NCI-H146 treated with DMSO at 0.1 percent for 48 hours (cell line): ENCODE measurements around the gene DLX6.

Experiments used
- DNase-seq: peaks from one replicate; lab custom pipeline; 2025; ENCODE audit not compliant: unreplicated experiment; lab: John Stamatoyannopoulos, UW

Gene DLX6

DNA sequence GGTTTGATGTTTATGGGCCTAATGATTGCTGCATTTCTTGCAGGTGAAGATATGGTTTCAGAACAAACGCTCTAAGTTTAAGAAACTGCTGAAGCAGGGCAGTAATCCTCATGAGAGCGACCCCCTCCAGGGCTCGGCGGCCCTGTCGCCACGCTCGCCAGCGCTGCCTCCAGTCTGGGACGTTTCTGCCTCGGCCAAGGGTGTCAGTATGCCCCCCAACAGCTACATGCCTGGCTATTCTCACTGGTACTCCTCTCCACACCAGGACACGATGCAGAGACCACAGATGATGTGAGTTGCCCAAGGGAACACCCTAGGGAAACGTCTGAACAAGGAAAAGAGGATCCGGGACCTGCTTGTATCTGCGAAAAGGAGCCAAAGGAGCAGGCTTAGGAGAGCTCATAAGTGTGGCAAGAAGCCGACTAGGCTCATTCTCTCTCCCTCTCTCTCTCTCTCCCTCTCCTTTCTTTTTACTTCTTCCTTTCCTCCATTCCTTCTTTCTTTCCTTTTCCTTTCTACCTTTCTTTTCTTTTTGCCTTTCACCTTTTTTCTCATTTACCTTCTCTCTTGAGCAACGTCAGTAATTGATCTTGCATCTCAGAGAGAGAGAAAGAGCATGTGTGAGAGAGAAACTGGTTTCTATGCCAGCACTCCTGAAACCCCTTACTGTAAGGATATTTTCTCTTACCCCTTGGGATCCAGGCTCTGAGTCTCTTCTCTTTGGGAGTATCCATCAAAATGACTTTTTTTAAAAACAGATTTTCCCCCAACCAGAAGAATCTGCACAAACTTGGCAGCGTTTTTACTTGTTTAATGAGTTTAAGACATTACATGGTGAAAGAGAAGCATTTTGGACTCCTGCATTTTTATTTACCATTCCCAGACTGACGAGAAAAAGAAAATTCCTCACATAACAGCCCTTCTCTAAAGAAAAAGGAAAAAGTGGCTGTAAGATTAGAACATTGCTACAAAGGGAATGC is 4.7 kb downstream of the DLX6 start:
- no peak for DNase-seq

DNA sequence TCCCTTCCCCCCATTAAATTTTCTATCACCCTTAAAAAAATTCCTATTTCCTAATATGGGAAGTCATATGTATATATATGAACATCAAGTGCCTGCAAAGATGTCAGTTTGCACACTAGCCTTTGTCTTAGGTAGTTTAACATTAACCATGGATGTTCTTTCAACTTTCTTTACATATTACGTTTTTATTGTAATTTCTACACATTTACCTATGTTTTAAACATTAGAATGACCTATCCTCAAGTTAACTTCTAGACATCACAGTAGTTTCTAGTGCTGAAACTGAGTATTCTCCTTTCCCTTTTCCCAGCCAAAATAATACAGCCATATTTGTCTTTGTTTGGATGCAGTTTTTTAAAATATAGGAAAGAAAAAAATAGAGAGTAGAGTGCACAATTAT is 5.8 kb downstream of the DLX6 start:
- DNase-seq, result no peak

DNA sequence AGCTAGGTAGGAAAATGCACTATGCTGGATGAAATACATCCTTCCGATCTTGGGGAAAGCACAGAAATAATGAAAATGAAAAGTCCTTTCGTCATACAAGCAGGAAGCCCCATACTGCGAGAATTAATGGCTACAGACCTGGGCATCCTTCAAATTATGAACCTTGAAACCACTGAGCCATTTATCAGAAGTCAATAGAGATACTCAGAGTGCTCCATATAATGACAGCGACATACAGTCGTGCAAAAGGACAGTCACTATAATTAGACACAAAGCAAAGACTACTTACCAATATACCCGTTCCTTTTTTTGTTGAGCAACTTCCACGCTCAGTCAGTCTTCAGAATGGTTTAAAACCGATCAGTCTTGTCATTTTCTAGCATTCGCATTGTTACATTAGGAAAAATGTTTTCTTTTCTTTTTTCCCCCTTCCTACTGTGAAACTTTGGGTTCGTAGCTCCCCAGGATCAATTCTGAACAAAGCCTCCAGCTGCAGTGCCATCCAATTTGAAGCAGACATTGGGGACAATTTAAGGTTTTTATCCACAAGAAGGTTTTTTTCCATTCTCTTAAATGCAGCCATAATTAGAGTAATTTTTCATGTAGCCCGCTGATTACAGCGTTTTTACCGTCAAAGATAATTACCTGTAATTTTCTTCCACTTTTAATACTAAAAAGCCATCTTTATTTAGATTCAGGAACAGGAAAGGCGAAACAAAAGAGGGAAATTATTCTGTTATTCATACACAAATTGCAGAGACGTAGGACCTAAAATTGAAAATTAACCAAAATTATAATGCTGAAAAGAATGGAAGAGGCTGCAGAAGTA is 6.4 kb downstream of the DLX6 start:
- DNase-seq, result peak; percentile 97

DNA sequence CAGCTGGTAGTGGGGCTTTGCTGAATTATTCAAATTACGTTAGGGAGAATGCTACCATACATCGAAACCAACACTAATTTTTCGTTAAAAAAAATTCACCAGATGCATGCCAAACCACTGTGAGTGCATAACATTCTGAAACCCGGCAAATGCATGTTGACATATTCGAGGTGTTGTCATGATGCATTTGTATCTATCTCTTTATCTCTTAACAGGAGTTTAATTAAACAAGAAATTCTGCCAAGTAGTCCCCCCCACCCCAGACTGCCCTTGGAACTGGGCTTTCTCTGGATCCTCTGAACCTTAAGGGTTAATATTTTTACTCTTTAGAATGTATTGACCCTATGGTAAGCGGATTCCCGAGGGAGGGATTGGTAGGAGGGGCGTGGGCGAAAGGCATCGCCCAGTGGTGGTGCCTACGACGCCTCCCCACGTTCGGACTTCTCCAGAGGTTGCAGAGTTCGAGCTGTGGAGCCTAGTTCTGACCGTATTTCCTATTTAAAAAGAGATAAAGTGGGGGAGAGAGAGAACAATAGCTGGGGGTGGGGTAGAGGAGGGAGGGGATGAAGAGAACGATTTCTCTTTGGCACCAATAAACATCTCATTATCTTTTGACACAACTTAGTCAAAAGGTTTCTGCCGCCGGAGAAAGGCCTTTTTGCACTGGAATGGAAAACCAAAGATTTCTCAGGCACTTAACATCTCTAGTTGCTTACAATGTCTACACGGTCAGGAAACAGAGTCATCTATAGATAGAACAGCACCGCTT is 7.2 kb downstream of the DLX6 start:
- DNase-seq, result peak; percentile 68

DNA sequence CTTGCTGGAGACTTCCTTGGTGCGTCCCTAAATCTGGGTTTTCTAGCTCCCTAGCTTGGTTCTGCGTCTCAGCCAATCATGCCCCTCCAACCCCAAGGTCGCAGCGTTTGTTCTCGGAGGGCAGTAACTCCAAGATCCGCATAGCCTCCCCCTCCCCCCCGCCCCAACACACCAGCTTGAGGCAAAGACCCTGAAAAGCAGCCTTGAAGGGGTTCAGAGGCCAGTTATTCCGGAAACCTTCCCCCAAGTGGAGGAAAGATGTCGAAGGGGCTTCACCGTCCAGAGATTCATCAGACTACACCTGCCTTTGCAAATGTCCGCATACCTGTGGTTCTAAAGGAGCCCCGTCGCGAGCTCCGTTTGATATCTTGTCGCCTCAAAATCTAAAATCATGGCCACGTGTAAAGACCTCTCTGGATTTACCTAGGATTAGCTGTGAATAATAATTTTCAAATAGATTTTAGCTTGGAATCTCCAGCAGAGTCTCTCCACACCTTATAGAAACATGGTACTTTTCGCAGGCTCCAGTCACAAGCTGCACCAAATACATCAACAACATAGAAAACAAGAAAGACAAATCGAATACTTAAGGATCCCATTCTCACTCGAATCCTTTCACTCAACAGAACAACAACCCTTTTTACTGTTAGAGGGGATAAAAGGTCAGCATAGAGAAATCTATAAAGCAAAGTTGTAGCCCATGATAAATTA is 7.9 kb downstream of the DLX6 start:
- DNase-seq, result no peak

DNA sequence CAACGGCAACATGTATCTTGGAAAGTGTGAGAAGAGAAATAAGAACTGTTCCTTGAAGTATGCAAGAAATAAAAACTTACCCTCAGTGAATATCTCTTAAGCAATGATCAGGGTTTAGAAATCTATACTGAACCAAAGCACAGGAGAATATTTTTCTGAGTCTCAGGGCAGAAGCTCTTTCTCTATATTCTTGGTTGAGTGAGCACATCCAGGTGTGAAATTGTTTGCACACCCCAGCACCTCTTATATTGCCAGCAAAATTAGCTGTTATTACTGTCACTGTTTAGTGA is 8.4 kb downstream of the DLX6 start:
- DNase-seq, result no peak

DNA sequence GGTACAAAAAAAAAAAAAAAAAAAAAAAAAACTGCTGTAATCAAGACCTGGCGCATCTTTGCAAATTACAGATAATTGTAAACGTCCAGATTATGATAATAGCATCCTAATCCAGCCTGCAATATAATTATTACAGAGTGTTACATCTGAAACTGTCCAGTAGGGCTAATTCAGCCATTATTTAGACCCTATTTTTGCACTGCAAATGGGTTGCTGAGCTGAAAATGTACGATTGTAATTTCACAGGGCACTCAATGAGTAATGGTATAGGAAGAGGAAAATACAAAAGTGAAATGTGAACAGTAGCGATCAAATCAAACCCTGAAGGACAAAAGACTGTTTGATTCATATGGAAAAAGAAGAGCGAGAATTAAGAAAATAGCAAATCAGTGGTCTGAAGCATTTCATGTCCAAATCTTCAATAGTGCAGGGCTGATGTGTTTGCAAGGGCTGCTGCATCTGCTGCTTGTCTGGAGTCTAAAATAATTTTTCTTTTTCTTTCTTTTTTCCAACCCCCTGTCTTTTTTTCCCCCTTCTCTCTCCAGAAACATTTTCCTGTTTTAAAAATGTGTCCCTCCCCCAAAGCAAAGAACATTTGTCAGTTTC is 8.9 kb downstream of the DLX6 start:
- peak; percentile 91 for DNase-seq

DNA sequence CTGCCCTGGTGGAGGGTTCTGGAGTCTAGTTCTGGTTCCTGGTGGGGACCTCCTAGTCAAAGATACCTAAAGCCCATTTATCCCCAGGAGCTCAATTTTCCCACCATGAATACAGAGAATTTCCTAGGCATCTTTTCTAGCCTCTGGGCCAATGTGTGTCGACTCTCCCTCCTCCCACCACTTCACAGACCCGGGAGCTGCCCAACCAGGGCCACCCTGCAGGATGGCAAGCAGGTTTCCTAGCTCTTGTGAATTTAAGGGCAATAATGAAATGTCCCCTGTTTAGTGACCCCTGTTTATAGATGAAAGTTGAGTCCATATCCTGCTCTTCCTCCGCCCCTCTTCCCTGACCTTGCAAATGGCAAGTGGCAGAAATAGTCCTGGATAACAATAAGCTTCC is 9.9 kb downstream of the DLX6 start:
- DNase-seq, result peak; percentile 79

DNA sequence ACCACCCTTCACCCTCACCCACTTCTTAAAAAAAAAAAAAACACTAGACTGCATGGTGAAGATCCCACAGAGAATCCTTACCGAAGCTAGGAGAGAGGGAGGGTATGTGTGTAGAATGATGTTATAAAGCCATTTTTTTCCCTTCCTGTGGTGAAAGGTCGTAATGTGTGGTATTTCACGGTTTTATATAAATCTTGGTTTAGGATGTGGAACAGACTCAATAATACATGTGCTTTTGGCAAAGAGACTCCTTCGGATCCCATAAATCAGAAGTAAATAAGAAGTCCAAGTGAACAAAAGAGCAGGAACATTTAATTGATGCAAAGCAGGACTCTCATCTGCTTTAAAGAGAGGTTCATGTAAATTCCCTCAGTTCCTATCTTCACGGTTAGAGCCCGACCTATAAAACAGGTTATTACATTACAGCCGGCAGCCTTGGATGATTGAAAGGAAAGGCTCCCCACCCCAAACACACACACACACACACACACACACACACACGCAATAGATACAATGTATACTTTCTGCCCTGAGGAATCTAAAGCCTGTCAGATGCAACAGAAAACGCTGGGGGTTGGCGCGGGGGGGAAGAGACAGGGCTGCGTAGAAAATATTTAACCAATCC is 10.5 kb downstream of the DLX6 start:
- DNase-seq, result peak; percentile 91

DNA sequence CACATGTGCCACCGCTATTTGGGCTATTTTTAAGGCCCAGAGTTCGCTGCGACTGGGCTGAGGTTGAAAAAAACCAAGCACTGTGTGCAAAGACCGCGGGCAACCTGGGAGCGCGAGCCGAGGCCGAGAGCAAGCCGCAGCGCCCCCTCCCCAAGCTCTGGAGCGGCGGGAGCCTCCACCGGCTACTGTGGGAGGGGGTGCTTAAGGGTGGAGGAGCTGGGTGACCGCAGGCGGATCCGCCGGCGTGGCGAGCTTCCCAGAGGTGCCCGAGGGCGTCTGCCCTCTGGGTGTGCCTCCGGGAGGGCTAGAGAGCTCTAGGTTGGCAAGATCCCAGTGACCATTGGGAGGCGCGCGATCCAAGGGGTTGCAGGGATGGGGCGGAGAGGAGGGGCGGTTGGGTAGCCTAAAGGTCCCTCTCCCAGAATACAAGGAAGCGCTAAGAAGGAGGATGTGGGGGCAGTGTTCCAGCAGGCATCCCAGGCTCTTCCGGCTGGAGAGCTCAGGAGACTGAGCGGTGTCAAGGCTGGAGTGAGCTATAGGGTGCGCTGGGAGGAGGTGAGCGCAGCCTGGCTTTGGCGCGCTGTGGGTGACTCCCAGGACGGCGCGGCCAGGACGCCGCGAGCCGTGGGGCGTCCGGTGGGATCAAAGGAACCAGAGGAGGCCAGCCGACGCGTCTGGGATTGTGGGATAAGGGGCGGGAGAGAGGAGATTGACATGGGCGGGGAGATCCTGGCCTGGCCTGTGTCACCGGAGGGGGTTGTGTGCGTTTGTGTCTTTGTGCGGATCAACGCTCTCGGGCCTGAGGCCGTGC is 11.2 kb downstream of the DLX6 start:
- peak; percentile 91 for DNase-seq

DNA sequence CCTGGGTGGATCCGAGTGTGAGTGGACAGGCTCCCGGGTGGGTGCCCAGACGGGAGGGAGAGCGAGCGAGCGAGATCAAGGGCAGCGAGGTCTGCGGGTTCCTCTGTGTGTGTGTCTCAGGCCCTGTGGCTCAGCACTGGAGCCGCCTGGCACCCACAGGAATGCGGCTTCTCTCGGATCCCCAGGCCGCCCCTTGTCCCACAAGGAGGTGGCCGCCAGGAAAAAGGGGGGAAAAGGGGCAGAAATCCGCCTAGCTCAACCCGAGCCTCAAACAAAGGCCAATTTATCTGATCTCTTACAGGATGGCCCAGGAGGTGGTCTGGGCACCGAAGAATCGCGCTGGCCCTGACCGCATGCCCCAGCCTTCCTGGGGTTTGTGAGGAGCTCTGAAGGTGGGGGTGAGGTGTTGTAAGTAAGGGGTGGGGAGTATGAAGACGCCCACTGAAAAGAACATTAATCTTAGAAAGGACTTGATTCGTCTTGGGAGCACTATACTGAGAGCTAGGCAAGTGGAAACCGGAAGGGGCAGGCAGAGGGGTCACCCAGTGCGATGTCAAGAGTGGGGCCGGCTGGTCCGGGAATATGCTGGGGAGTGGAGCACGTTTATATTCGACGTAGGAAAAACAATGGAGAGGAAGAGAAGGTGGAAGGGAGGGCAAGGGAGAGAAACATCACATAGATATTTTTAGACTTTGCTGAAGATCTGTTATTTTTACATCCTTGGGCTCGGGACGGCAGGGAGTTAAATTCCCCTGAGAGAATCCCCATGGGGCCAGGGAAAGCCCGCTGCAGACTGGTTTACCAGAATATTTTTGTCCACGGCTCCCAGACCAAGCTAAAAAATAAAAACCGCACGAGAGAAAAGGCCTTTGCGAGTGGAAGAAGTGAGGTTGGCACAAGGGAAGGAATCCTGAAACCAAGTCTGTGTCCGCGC is 12.1 kb downstream of the DLX6 start:
- peak; percentile 67 for DNase-seq

DNA sequence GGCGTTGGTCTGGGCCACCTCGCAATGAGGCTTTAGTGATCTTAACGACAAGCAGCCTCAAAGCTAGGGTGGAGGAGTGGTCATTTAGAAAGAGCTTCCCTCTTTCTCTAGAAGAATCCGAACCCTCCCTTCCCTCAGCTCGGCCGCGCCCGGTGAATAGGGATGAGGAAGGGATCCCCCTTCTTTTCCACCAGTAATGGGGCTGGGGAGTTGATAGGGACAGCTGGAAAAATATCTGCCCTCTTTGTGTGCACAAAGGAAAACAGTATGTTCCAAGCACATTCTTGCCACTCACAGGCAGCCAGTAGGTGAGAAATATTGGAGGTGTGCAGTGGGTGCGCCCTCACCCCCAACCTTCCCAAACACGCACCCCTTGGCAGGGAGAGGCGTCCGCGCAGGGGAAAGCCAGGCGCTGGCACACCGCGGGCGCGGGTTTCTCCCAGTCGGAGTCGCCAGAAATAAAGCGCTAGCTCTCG is 12.8 kb downstream of the DLX6 start:
- DNase-seq, result peak; percentile 52

DNA sequence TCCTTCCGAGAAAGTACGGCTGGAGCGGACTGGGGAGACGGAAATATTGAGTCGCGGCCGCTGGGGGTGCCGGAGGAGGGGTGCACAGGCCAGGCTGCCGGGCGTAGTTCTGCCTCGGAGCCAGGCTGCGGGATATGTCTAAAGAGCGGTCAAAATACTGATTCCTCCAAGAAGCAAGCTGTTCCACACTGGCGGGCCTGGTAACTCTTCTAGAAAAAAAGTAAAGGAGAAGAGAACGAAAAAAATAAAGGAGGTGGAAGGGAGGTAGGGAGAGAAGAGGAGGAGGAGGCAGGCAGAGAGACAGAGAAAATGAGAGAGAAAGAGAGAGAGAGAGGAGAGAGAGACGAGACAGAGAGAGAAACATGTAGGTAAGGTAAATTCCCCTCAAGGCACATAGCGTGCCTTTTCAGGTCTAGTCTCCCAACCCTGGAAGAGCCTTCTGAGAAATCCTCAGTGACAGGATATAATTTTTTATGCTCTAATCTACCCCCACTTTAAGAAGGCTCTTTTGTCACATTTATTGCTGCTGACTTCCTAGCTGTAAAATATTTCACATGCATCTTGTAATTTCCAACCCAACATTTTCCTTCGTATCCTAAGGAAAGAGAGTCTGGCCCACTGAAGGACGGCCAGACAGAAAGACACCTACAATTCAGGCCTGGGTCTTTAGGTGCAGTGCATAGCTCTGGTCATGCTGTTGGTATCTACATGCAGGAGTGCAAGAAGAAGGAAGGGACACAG is 13.6 kb downstream of the DLX6 start:
- DNase-seq, result peak; percentile 41

DNA sequence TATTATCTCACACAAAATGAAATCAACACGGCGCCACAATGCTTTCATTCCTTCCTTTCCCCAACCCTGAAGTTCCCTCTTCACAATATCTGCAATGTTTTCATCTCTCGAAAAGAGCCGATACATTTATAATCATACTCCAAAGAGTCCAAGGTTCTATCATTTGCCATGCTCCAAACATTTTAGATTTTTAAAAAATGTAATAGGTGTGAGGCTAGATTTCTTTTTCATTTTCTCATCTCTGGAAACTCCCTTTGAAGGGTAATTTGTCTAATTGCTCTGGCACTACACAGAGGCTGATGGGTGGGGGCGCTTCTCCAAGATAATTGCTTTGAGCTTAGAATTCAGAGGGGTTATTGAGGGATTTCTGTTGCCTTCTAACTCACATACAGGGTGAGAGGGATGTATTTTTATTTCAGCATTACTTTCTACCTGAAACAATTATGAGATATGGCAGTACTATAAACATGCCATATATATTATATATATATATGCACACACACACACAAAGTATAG is 14.4 kb downstream of the DLX6 start:
- DNase-seq, result peak; percentile 75

DNA sequence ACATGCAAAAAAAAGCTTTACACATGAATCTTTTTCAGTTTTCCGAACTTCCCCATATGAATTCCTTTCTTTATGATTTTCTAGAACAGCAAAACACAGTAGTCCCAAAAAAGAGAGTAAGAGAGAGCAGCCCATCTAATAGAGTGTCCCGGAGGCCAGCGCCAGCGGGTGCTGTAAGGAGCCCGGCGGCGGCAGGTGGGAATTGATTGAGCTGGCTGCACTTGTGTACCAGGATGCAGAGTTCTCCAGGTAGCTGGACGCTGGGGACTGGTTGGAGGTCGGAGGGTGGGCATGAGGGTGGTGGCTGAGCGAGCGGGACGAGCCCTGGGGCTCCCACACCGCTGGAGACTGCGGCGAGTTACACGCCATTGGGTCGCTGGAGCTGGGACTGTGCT is 15.2 kb downstream of the DLX6 start:
- DNase-seq, result peak; percentile 66

DNA sequence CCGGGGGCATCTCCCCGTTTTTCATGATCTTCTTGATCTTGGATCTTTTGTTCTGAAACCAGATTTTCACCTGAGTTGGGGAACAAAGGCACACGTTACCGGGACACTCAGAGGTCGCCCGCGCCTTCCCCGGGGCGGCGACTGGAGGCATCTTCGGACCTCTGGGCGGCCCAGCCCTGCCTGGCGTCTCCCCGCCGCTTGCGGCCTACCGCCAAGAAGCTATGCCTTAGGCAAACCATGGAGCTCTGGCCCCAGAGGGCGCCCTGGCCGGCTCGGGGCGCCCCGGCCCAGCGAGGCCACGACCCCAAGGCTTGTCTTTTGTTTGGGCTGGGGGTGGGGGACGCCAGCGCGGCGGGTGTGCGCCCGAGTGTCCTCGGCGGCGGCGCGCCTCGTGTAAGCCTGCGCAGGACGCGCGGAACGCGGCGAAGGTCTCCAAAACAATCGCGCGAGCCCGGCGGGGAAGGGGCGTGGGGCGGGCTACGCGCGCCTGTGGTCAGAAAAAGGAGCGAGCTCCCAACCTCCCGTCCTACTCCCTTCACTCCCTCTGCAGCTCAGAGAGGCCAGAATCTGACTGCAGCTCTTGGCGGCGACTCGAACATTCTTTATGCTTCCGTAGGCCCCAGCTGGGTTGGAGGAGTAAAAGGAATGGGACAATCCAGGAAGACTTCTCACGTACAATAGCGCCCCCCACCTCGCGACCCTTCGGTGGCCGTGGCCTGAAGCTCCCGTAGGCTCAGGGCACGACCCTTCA is 15.8 kb downstream of the DLX6 start:
- no peak for DNase-seq
